NCI-H524 treated with DMSO at 0.1 percent for 48 hours (cell line): ENCODE data around the gene TAS1R1.
"Not testable (repeated sequence)": the region's sequence is repeated elsewhere in the genome, so short reads cannot be mapped to it uniquely, and the experiment has no call there.

Source experiments
- DNase-seq: peaks from one replicate; lab custom pipeline; 2025; lab: John Stamatoyannopoulos, UW

Gene TAS1R1

DNA sequence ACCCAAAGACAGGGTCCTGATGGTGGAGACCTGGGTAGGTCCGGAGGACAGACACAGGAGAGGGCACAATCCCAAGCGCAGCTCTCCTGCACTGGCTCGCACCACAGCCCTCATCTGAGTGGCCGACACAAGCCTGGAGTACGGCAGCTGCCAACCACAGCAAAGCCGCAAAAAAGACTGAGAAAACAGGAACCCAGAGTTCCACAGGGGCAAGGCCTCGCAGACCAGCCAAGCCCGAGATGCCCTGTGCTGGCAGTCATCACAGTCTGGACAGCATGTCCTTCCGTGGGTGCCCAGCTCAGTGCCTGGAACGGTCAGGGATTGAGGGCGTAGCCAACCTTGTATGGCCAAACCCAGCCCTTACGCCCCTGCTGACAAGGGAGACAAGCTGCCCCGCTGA is 36.1 kb downstream of the TAS1R1 start:
- DNase-seq: no peak

DNA sequence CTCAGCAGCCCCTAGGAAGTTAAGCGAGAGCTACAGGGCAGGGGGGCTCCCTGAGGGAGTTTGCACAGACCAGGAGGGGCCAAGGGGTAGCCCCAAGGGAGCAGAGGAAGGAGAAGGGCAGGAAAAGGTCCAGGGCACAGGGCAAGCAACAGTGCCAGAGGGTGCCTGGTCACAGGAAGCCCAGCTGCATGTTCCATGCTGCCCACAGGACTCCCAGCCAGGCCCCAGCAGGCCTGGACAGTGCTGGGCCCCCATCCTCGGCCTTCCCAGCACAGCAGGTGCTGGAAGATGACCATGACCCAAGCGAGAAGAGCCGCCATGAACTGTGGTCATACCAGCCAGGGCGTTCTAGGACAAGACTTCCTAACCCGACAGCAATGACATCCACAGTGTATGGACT is 36.5 kb downstream of the TAS1R1 start:
- DNase-seq: no peak

DNA sequence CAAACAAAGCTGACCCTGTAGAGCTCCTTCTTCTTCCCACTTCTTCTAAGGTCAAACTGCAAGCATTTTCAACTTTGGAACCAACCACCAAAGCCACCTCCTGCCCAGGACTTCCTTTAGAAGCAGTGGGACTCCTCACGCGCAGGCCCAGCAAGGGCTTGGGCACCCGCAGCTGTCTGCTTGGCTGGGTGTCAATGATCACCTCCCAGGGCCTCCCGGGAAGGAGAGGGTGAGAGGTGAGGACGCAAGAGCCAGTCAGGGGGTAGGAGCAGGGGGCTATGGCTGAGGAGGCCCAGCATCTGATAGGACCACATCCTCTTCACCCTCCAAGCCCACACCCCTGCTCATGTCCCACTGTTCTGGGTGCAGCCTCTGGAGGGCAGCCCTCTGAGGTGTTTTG is 37.3 kb downstream of the TAS1R1 start:
- DNase-seq: no peak

DNA sequence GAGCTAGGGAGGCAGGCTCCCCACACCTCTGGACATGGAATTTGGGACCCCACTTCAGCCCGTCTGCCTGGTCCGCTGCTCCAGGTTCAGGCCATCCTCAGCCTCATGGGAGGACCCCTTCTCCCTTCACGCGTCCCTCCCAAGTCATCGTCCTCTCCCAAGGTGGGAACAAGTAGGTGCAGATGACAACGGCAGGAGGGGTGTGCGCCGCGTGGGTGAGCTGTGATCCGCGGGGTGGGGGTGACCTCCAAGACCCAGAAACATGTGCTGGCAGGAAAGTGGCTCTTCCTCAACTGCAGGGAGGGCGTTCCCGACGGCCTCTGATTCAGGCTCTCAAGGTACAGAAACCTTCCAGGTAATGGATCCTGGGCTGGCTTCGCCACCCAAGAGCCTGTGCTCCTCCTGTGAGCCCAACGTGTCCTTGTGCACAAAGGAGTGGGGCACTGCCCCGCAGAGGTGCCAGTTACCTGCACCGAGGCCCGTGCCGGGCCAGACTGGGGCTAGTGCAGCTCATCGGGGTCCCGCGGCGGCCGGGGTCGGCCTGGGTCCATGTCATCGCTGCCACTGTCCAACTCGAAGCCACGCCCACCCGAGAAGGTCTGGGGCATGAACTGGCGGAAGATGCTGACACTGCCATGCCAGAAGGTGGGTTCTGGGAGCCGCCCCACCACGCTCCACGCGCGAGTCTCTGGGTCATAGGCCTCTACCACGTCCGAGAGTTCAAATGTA is 37.9 kb downstream of the TAS1R1 start:
- DNase-seq: no peak

DNA sequence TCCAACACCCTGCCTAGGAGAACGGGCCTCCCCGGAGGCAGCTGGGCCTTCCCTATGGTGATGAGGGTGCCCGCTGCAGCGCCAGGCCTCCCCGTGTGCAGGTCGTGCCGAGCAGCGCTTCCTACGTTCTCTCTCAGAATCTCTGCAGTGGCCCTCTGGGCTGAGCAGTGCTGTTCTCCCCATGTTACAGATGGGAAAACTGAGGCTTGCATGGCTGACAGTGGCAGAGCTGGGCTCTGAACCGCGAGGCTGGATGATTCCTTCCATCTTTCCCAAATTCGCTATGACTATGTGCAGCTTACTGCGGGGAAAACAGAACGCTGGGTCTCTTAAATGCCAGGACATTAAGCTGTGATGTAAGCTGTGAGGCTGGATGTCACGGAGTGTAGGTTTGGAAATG is 38.7 kb downstream of the TAS1R1 start:
- DNase-seq: no peak

DNA sequence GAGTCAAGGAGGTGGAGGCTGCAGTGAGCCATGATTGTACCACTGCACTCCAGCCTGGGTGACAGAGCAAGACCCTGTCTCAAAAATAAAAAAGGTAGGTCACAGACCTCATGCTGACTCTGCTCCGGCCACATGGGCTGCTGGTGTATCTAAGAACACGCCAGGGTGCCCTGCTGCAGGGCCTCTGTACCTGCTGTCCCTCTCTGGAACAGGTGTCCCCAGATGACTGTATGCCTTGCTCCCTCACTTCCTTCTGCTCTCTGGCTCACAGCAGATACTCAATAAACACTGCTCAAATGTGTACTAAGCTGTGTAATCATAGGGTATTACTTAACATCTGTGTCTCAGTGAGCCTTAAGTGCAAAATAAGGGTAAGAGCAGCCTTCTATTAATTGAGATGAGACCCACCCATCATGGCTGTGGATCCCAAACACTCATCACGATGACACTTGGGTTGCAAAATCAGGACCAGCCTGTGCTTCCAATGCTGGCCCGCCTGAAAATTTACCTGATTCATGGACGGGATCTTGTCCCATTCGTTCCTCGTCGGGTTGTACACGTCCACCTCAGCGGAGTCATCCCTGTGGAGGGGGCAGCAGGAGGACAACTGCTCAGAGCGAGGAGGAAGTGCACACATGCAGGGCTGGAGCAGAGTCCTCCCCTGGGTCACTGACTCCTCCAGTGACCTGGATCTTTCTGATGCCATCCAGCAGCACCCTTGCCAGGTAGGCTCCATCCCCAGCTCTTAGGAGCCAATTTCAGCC is 40.1 kb downstream of the TAS1R1 start:
- no peak for DNase-seq

DNA sequence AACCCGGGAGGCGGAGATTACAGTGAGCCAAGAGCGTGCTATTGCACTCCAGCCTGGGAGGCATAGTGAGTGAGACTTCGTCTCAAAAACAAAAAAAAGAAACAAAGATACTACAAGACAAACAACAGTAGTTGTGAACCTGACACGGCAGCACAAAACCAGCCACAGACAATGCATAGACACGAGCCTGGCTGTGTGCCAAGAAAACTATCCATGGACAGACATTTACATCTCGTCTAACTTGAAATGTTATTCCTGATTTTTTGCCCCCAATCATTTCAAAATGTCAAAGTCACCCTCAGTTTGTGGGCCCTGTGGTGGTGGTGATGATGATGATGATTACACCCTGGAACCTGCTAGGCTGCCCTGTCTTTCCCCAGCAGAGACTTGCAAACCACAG is 41.2 kb downstream of the TAS1R1 start:
- DNase-seq: no peak

DNA sequence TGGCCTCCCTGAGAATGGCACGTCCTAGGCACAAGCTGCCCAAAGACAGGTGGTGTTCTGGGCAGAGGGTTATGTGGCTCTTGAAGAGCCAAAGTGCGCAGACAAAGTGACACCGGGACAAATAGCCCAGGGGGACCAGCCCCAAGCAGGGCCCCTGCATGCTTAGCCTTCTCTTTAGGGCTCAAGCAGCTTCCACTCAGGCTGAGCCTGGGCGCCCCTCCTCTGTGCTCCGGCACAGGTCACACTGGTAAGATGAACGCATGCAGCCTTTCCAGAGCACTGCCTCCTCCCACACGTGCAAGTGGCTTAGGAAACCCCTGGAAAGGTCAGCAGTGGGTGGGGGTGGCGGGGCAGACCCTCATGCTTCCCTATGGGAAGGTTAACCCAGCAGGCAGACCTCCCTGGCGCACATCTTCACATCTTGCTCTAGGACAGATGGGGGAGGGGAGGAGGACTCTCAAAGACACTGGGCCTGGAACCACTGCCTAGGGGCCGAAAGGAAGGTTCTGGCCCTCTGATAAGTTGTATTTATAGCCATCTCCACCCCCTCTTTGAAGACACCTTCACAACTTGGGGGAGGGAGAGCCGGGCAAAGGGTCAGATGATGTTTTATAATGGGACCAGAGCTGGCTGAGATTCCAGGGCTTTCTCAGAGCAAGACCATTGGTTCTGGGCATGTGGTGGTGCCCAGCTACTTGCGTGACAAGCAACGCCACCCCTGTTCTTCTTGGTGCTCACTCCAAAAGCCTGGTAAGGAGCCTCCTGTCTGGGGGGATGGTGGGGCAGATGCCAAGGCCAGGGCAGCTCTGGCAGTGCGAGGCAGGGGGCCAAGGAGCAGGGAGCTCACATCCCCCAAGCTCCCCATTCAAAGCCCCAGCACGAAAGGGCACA is 42.0 kb downstream of the TAS1R1 start:
- no peak for DNase-seq

DNA sequence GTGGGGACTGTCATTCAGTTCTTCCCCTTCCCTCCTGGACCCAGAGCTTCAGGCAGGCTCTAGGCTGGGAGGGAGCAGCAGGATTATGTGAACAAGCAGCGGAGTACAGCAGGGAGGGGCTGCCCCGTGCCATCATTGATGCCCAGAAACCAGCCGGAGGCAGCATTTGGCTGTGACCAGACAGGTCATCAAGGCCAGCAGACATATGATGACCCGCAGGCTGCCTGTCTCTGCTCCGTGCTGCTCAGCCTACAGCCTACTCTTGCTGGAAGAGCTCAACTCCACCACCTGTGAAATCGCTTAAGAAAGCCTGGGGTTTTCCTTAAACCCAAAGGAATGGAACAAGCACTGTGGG is 42.6 kb downstream of the TAS1R1 start:
- no peak for DNase-seq

DNA sequence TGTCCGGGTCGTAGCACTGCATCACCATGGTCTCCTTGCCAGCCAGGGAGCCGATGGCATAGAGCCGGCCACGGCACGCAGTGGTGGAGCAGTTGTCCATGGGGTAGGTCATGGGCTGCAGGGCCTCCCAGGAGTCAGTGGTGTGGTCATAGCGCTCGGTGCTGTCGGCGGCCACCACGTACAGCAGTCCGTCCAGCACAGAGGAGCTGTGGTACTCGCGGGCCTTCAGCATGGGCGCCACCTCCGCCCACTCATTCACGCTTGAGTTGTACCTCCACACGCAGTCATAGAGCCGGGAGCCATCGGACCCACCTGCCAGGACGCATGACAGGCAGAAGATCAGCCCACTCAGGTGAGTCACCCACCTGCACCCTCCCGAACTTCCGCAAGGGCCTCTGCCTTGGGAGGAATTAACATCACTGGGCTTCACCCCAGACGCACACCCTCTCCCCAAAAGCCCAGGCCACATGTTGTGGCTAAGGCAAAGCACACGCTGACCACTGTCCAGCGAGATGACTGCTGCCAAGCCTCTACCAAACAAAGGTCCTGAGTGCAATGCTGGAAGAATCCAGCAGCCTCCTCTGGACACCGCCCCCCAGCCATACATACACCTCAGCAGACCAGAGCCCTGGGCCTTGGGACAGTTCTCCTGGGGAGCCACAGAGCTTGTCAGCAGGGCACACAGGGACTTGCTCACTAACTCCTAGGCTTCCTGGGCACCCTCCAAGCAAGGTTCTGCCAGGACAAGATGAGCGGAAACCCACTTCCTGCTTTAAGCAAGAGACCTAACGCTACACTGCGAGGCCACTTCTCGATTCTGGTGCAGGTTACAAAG is 44.3 kb downstream of the TAS1R1 start:
- no peak for DNase-seq

DNA sequence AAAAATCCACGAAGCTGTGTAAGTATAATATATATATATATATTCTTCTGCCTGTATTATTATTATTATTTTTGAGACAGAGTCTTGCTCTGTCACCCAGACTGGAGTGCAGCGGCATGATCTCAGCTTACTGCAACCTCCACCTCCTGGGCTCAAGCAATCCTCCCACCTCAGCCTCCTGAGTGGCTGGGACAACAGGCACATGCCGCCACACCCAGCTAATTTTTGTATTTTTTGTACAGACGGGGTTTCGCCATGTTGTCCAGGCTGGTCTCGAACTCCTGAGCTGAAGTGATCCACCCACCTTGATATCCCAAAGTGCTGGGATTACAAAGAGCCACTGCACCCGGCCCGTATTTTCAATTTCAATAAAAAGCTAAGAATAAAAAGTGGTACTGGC is 44.9 kb downstream of the TAS1R1 start:
- not testable (repeated sequence) for DNase-seq

DNA sequence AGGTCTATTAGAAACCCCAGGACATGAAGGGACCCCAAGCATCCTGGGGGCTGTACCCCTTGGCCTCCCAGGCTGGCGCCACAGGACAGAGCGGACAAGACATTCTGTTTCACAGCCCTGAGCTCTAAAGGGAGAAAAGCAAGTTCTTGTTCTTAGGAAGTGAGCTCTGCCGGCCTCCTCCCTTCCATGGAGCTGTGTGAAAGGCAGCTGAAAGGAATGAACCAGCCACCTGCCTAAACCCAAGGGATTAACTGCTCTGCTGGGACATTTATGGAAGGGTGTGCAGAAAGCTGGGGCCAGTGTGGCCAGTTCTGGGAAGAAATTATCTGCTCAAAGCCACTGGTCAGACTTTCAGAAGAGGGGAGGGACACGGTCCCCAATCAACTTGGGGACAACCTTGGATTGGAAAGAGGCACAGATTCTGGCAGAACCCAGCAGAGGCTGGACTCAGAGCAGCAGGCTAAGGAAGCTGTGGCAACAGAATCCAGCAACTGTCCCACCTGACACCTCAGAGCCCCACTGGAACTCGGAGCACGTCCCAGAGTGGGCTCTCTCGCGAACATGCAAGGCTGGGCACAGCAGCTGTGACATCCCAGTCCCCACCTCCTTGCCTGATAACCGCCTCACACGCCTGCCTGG is 45.4 kb downstream of the TAS1R1 start:
- no peak for DNase-seq

DNA sequence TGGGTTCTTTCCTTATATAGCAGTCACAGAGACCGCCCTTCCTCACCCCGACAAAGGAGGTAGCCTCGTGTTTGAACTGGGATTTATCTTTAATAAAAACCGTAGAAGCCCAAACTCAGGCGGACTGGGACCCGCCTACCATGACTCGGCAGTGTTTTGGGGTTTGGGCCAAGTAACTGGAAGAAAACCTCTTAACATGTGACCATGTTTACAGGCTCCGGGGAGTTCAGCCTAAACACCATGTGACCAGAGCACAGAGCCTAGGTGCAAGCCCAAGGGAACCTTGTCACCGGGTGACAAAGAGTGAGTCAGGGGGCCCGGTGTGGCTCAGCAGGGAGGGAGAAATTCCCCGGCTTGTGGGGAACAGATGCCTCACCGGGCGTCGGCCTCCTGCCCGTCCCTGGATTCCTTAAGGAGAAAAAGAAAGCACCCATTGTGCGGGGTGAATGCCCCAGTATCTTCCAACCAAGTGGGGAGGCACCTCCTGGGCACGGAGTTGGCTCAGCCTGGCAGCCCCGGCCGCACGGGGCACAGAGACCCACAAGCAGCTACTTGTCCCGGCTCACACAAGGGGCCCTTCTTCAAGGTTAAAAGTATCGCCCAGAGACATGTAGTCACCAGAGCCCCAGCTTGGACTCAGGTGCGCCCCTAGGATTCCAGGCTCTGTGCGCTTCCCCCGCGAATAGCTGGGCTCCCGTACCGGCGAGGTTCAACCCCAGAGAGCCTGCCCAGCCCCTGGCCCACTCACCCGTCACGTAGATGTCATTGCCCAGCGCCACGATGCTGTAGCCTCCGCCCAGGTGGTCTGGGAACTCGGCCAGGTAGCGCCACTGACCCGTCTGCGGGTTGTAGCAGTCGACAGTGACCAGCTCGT is 46.2 kb downstream of the TAS1R1 start:
- no peak for DNase-seq

DNA sequence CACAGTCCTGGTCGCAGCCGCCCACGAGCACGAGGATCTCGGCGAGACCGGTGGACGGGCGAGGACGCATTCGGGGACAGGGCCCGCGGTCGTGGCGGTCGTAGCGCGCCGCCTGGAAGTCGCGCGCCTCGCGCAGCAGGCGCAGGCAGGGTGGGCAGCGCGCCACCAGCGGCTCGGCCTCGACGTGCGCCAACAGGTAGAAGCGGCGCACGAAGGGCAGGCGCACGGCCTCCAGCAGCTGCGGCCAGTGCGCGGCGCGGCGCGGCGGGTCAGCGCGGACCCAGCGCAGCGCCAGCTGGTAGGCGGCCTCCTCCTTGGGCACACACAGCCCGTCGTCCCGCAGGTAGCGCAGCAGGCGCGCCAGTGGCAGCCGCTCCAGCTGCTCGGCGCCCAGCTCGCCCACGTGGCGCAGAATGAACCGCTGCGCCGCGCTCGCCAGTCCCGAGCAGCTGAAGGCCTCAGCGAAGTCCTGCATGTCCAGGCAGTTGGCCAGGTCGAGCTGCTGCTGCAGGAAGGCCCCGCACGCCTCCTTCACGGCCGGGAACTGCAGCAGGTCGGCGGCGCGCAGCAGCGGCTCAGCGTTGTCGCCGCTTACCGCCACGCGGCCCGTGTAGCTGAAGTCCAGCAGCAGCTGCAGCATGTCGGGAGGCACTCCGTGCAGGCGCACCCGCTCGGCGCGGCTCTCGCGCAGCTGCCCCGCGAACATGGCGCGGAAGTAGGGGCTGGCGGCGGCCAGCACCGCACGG is 47.0 kb downstream of the TAS1R1 start:
- DNase-seq: no peak

DNA sequence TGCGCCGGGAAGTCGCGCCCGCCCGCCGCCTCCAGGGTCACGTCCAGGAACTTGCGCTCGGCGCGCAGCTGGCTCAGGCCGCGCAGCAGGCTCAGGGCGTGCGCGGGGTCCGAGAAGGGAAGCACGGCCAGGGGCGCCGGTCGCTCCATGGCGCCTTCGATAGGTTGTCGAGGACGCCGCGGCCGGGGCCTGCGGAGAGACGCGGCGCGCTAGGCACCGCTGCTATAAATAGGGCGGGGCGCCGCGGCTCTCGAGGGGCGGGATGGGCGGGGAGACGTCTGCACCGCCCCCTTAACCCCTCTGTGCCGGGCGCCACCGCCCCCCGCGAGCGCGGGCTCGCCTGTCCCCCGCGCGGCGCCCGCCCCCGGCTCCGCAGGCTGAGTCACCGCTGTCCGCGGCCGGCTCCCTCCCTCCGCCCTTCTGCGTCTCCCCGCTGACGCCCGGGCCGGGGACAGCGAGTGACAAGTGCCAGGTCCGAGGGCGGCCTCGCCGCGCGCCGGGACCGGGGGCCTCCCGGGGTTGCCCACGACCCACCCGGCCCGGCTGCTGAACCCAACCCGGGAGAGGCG is 47.6 kb downstream of the TAS1R1 start, which contains the start of gene KLHL21:
Gene KLHL21, minus strand, starts transcription at position 201 of the 569 bp plus-strand sequence. Its CDS starts 52 bp downstream, at position 149.
- no peak for DNase-seq

DNA sequence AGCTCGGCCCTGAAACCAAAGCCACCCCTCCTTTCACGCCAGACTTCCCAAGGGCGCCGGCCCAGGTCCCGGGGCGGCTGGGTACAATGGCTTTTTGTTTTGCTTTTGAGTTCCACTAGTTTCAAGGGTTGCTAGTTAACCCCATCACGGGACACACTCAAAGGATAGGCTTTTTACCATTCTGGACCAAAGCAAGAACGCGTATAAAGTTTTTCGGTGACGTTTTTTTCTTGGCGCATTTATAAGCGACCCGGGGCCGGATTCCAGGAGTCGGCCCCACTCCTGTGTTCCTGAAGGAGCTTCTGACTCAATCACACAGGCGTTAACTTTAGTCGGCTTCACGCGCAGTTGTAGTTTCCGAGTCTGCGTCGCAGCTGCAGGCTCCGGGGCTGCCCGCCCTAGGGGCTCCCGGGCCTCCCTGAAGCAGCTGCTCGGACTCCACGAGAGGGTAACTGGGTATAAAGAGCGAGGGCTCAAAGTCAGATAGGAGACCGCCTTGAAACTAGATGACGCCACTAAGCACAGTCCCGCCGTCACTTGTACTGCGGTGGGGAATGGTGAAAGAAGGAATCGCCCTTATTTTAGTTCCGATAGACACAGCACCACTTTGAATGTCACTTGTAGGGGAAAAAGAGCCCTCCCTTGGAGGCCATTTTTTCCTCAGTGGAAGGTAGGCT is 48.3 kb downstream of the TAS1R1 start:
- DNase-seq: no peak

DNA sequence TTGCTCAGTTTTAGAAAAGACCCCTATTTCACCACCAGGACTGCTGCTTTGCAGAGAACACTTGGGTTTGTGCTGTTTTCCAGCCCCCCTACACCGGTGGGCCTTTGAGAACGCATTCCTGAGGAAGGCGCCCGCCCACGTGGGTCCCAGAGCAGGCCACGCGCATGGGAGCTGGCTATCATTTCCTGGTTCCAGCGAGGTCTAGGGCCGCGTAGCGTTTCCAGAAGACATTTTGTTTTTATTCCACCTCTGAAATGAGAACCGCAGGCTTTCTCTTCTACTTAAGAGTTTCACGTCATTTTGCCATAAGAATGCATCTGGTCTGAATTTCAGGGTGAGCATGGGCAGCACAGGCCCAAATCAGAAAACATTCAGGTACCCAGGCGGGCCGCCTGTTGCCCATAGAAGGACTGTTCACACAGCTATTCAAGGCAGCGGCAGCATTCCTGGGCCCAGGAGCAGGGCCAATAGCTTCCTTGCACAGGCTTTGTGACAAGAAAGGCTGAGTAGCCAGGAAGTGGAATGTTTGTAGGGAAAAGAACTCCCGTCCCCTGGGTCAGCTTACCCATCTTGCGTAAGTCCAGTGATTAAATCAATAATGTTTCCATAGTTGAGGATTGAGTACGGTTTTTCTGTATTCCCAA is 48.9 kb downstream of the TAS1R1 start:
- no peak for DNase-seq
